A549 (cell line): ENCODE results near the gene TEPSIN. TPM values are rescaled to one million over a fixed set of nuclear protein-coding genes. Genes with fewer than 3 reads are reported as not detected.

ENCODE experiments used
- ATAC-seq, 2 experiments: fragments of 200-7000 bp in 1 of 2; fragments of >200 bp in 1 of 2; cut with Nextera tagmentation in 1 of 2; cut with Tn5 transposase in 1 of 2; 3 replicates each; pipeline versions ENCODE4 v1.8.0 to v1.9.1; 2018 to 2020; ENCODE audit warnings: mild to moderate bottlenecking in 1 of 2, moderate library complexity in 1 of 2
- CTCF ChIA-PET: fragments of 300-600 bp; sonication (Branson Sonifier 250); formaldehyde crosslinking; extraction: SDS; loops from one replicate; lab custom pipeline; 2021; ENCODE audit warnings: antibody characterized with exemption, inconsistent platforms; lab: Yijun Ruan, JAX
- POLR2A ChIA-PET: fragments of 350-600 bp; formaldehyde crosslinking; extraction: SDS; loops from one replicate; lab custom pipeline; 2021; ENCODE audit warnings: antibody characterized with exemption, inconsistent platforms; lab: Yijun Ruan, JAX
- DNase-seq, 2 experiments: peaks; one replicate each; pipeline versions ENCODE4 v3.0.0 to v3.0.0-alpha.2; 2011 to 2016; ENCODE audit warnings: low read depth in 1 of 2, low spot score in 1 of 2
- FAIRE-seq: peaks from 2 replicates; lab custom pipeline; 2011; peaks lifted over from hg19 to GRCh38; lab: Jason Lieb, UNC
- H3K27ac ChIP-seq, 2 experiments: fragments of >200 bp; sonication (Bioruptor Twin); formaldehyde crosslinking; 3 replicates each; pipeline ENCODE4 v1.5.1; 2016 to 2017
- H3K4me1 ChIP-seq: fragments of >200 bp; sonication (Bioruptor Twin); formaldehyde crosslinking; 3 replicates; pipeline ENCODE4 v1.6.1; 2016
- H3K4me2 ChIP-seq: fragments of >200 bp; sonication (Bioruptor Twin); formaldehyde crosslinking; 3 replicates; pipeline ENCODE4 v1.6.1; 2016
- H3K4me3 ChIP-seq: fragments of >200 bp; sonication (Bioruptor Twin); formaldehyde crosslinking; 3 replicates; pipeline ENCODE4 v1.5.1; 2016
- H3K9me3 ChIP-seq: fragments of >200 bp; sonication (Bioruptor Twin); formaldehyde crosslinking; 3 replicates; pipeline ENCODE4 v1.6.1; 2016
- CEBPB ChIP-seq, 2 experiments: fragments of >200 bp in 1 of 2; sonication (Bioruptor Twin) in 1 of 2; formaldehyde crosslinking in 1 of 2; IDR thresholded peaks; 2 replicates each; pipeline ENCODE4 v1.6.1; 2012 to 2016
- EHMT2 ChIP-seq: fragments of 200-600 bp; sonication (generic); IDR thresholded peaks from 2 replicates; pipeline ENCODE4 v1.6.1; 2016; ENCODE audit warnings: antibody characterized with exemption, low read depth, mild to moderate bottlenecking, moderate library complexity
- FOSL2 ChIP-seq, 2 experiments: fragments of 450-650 bp in 1 of 2; fragments of >200 bp in 1 of 2; sonication (Bioruptor Twin) in 1 of 2; formaldehyde crosslinking; IDR thresholded peaks; 2 replicates each; pipeline versions ENCODE4 v1.5.0 to v1.6.1; 2016 to 2020; ENCODE audit warnings: mild to moderate bottlenecking in 1 of 2, moderate library complexity in 1 of 2
- MYC ChIP-seq: IDR thresholded peaks from 2 replicates; pipeline ENCODE4 v1.6.1; 2012; ENCODE audit warnings: mild to moderate bottlenecking, inconsistent platforms, low read length, improper control_type of control experiment, borderline replicate concordance
- NFE2L2 ChIP-seq: fragments of 150-350 bp; conservative IDR thresholded peaks from 2 replicates; pipeline ENCODE4 v1.6.1; 2014; ENCODE audit warnings: low read length
- NR3C1 ChIP-seq: fragments of >200 bp; sonication (Bioruptor Twin); formaldehyde crosslinking; IDR thresholded peaks from 3 replicates; pipeline ENCODE4 v1.6.1; 2017
- PHF8 ChIP-seq: fragments of 200-600 bp; sonication (generic); IDR thresholded peaks from 2 replicates; pipeline ENCODE4 v1.6.1; 2016; ENCODE audit warnings: low read depth, mild to moderate bottlenecking, antibody characterized with exemption, moderate library complexity, borderline replicate concordance
- POLR2AphosphoS2 ChIP-seq: conservative IDR thresholded peaks from 2 replicates; pipeline ENCODE4 v1.6.1; 2012; ENCODE audit warnings: low read length, improper control_type of control experiment, inconsistent platforms
- RCOR1 ChIP-seq: fragments of 150-350 bp; IDR thresholded peaks from 2 replicates; pipeline ENCODE4 v1.6.1; 2014; ENCODE audit warnings: antibody characterized with exemption, low read length, low read depth
- RFX5 ChIP-seq: fragments of 450-650 bp; IDR thresholded peaks from 2 replicates; pipeline ENCODE4 v1.7.1; 2014; ENCODE audit warnings: antibody characterized with exemption, mild to moderate bottlenecking, moderate library complexity
- TFCP2L1 ChIP-seq: fragments of 250-450 bp; sonication (Bioruptor Pico); IDR thresholded peaks from 2 replicates; pipeline ENCODE4 v1.5.0; 2021; ENCODE audit warnings: mild to moderate bottlenecking
- TP53 ChIP-seq: fragments of 250-450 bp; sonication (Bioruptor Pico); IDR thresholded peaks from 2 replicates; pipeline ENCODE4 v1.5.0; 2021; ENCODE audit warnings: mild to moderate bottlenecking, moderate library complexity
- ZC3H11A ChIP-seq: fragments of 450-650 bp; IDR thresholded peaks from 2 replicates; pipeline ENCODE4 v1.6.1; 2014; ENCODE audit warnings: antibody characterized with exemption, mild to moderate bottlenecking
- ZSCAN20 ChIP-seq: fragments of 250-450 bp; sonication (Bioruptor Pico); IDR thresholded peaks from 2 replicates; pipeline ENCODE4 v1.8.0; 2022; ENCODE audit warnings: mild to moderate bottlenecking, moderate library complexity
- WGBS: methylation state at CpG from one replicate; pipeline ENCODE4 v1.1.6; 2017; ENCODE audit errors: missing lambda C conversion rate; 5-methylcytosine and 5-hydroxymethylcytosine counted together
- polyA plus RNA-seq, 4 experiments: library from polyadenylated mRNA; depleted of rRNA in 3 of 4; stranded (reverse); fragments of >200 nt; fragmentation: RNase III in 1 of 4; extraction: RNeasy Plus Mini Kit Qiagen cat#74134 plus additional on column Dnase treatment in 1 of 4; gene quantifications; 2 replicates in 3 of 4; 3 replicates in 1 of 4; pipeline ENCODE4 v1.2.3, GENCODE V29; 2011 to 2017
- TF ChIP-seq, protein P1 (sequence below): fragments of 250-450 bp; sonication (Bioruptor Pico); IDR thresholded peaks from 2 replicates; pipeline ENCODE4 v1.5.0; 2021; ENCODE audit warnings: mild to moderate bottlenecking, moderate library complexity, borderline replicate concordance
- TF ChIP-seq, protein P2 (sequence below): IDR thresholded peaks from 2 replicates; pipeline ENCODE4 v1.6.1; 2012
- TF ChIP-seq, protein P3 (sequence below): fragments of 250-450 bp; sonication (Bioruptor Pico); IDR thresholded peaks from 2 replicates; pipeline ENCODE4 v1.5.0; 2020; ENCODE audit warnings: low read depth, mild to moderate bottlenecking, moderate library complexity

TEPSIN gene
- polyA plus RNA-seq, 2 of the 4 experiments (the other 2 are of a cell fraction): 12.5 to 31.3 TPM

DNA sequence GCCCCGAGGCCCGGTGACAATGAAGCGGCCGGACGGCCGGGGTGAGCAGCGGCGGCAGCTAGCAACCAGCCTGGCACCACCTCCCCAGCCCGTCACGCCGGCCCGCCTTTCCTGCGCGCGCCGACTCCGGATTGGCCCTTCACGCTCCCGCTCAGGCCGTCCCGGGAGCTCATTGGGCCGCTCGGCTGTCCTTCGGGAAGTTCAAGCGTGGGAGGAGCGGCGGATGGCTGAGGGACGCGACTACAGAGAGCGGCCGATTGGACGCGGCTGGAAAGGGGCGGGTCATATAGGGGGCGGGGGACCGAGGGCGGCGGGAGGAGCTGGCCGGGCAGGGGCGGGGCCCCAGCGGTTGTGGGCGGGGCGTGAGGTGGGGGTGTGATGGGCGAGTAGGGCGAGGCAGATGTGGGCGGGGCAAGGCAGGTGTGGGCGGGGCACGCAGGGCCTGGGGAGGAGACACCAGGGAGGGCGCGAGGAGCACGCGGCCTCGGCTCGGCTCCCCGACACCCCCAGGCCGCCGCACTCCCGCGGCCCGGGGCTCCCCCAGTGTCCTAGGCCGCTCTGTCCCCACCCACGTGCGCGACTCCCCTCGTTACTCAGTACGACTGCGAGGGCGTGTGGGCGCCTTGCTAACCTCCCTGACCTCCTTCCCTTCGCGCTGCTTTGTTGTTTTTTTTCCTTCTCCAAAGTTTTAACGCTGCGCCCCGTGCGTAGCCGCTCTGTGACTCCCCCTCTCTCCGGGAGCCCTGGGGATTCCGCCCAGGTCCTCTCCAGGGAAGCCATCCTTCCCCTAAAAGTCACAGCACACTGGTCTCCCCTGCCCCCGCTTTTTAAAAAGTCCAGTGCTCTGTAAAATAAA is 15.7 kb downstream of the TEPSIN start, which contains the start of gene CEP131 (continued):
- TF ChIP-seq, protein P1, sequence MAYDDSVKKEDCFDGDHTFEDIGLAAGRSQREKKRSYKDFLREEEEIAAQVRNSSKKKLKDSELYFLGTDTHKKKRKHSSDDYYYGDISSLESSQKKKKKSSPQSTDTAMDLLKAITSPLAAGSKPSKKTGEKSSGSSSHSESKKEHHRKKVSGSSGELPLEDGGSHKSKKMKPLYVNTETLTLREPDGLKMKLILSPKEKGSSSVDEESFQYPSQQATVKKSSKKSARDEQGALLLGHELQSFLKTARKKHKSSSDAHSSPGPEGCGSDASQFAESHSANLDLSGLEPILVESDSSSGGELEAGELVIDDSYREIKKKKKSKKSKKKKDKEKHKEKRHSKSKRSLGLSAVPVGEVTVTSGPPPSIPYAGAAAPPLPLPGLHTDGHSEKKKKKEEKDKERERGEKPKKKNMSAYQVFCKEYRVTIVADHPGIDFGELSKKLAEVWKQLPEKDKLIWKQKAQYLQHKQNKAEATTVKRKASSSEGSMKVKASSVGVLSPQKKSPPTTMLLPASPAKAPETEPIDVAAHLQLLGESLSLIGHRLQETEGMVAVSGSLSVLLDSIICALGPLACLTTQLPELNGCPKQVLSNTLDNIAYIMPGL (CRISPR knock-in tag): peak; percentile 59; the same call in 1 of the 2 replicates
- TF ChIP-seq NFE2L2 (no peak), EHMT2 (no peak), TFCP2L1 (peak; percentile 58; the same call in 1 of the 2 replicates), ZC3H11A (no peak)
- TF ChIP-seq, protein P2, sequence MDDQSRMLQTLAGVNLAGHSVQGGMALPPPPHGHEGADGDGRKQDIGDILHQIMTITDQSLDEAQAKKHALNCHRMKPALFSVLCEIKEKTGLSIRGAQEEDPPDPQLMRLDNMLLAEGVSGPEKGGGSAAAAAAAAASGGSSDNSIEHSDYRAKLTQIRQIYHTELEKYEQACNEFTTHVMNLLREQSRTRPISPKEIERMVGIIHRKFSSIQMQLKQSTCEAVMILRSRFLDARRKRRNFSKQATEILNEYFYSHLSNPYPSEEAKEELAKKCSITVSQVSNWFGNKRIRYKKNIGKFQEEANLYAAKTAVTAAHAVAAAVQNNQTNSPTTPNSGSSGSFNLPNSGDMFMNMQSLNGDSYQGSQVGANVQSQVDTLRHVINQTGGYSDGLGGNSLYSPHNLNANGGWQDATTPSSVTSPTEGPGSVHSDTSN: peak; percentile 98
- TF ChIP-seq, protein P3, sequence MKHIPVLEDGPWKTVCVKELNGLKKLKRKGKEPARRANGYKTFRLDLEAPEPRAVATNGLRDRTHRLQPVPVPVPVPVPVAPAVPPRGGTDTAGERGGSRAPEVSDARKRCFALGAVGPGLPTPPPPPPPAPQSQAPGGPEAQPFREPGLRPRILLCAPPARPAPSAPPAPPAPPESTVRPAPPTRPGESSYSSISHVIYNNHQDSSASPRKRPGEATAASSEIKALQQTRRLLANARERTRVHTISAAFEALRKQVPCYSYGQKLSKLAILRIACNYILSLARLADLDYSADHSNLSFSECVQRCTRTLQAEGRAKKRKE (CRISPR knock-in tag): peak; percentile 87
- TF ChIP-seq, all 56 proteins: peak for 16

DNA sequence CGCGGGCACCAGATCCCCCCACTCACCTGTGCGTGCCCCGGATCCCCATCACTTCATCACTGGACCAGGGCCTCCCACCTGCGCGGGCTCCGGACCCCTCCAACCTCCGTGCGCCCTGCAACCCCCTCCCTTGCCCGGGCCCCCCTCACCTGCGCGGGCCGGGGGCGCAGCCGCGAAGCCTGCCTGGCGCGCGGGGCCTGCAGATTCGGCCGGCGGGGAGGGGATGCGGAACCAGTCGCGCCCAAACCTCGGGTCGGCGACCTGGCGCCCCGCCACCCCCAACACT is 16.3 kb downstream of the TEPSIN start:
- ATAC-seq (peak in 1 of 2 experiments; percentile 2; a peak in 2 of 6 replicates), DNase-seq (no peak), FAIRE-seq (no peak)
- ChIA-PET POLR2A (interaction anchor here (1.0 to 1.2 kb wide), 6 partner anchors 16 to 190 kb away, joined by 3 to 23 read pairs (median 4); partner anchors contain the start of genes BAHCC1, BAIAP2, NDUFAF8 and TEPSIN), CTCF (interaction anchor here (0.7 to 2.5 kb wide), 4 partner anchors 12 to 80 kb away, joined by 3 to 11 read pairs (median 3); no protein-coding TSS in a partner anchor)
- peak overlapping the region; percentile 70 to 88 for H3K27ac ChIP-seq
- TF ChIP-seq TP53 (CRISPR knock-in tag) (no peak), NR3C1 (no peak), ZC3H11A (no peak), RFX5 (no peak), ZSCAN20 (CRISPR knock-in tag) (no peak), RCOR1 (no peak), PHF8 (peak; percentile 79; the same call in 1 of the 2 replicates), POLR2AphosphoS2 (no peak)
- peak overlapping the region; percentile 98 for H3K4me2 ChIP-seq
- H3K9me3 ChIP-seq: peaks cover 8% of the 10 kb centered on the region; the same call in 2 of the 3 replicates
- peak overlapping the region; percentile 79 for H3K4me3 ChIP-seq
- no CpG with 5 or more reads among the region's 30 CpGs for WGBS
- peaks cover 9% of the 10 kb centered on the region for H3K4me1 ChIP-seq

DNA sequence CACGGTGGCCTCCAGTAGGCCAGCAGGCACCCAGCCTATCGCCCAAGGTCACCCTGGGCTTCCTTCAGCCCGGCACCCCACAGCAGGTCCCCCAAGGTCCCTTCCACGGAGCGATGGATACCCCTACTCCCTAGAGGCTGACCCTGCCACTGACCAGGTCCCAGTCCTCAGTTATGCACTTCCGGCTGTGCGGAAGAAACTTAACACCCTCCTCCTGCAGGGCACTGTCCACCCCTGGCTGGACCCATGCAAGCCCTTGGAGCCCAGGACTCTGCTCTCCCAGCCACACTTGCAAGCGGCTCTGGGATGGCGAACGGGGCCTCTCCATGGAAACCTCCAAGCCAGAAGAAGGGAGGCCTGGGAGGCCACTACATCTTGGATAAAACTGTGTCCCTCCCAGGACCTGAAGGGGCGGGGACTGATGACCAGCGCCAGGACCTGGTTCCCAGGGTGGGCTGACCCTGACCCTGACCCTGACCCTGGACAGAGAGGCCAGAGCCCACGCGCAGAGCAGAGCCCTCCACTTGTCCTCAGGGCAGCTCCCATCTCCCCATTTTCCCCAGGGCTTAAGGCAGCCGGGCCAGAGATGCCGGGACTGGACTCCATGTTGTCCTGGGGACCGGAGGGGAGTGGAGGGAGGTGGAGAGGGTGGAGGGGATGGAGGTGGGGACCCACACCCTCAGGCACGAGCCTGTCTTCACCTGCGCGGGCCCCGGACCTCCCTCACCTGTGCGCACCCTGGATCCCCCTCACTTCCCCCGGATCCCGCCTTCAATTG is 16.8 kb downstream of the TEPSIN start:
- peak overlapping the region; percentile 98 for H3K4me2 ChIP-seq
- WGBS: 46% methylated on average over 22 of the region's 24 CpGs
- FAIRE-seq (no peak), DNase-seq (no peak), ATAC-seq (peak; percentile 13 to 38; a peak in 5 of 6 replicates)
- peaks cover 4% of the 10 kb centered on the region; the same call in 2 of the 3 replicates for H3K9me3 ChIP-seq
- CTCF ChIA-PET: interaction anchor here (1.0 to 4.4 kb wide), 6 partner anchors 9 to 79 kb away, joined by 3 to 19 read pairs (median 7); no protein-coding TSS in a partner anchor
- peak overlapping the region; percentile 79 for H3K4me3 ChIP-seq
- TF ChIP-seq CEBPB (IDR thresholded peaks at IDR 0.05) (no peak), MYC (no peak), FOSL2 (IDR thresholded peaks at IDR 0.05) (no peak), FOSL2 (CRISPR knock-in tag; IDR thresholded peaks at IDR 0.05) (no peak)
- TF ChIP-seq, protein P3 (CRISPR knock-in tag): no peak
- H3K4me1 ChIP-seq: peaks cover 9% of the 10 kb centered on the region
- POLR2A ChIA-PET: interaction anchor here (1.0 to 1.2 kb wide), 5 partner anchors 17 to 186 kb away, joined by 3 to 23 read pairs (median 4); partner anchors contain the start of genes BAHCC1, BAIAP2, NDUFAF8 and TEPSIN
- H3K27ac ChIP-seq: peak overlapping the region; percentile 70 to 88
